Measurements from ENCODE around the gene DNAH17.

Gene DNAH17

GRCh38 chr17:78395155-78395554 lies 182.0 kb downstream of the DNAH17 start (continued):
- TF ChIP-seq, protein P1, sequence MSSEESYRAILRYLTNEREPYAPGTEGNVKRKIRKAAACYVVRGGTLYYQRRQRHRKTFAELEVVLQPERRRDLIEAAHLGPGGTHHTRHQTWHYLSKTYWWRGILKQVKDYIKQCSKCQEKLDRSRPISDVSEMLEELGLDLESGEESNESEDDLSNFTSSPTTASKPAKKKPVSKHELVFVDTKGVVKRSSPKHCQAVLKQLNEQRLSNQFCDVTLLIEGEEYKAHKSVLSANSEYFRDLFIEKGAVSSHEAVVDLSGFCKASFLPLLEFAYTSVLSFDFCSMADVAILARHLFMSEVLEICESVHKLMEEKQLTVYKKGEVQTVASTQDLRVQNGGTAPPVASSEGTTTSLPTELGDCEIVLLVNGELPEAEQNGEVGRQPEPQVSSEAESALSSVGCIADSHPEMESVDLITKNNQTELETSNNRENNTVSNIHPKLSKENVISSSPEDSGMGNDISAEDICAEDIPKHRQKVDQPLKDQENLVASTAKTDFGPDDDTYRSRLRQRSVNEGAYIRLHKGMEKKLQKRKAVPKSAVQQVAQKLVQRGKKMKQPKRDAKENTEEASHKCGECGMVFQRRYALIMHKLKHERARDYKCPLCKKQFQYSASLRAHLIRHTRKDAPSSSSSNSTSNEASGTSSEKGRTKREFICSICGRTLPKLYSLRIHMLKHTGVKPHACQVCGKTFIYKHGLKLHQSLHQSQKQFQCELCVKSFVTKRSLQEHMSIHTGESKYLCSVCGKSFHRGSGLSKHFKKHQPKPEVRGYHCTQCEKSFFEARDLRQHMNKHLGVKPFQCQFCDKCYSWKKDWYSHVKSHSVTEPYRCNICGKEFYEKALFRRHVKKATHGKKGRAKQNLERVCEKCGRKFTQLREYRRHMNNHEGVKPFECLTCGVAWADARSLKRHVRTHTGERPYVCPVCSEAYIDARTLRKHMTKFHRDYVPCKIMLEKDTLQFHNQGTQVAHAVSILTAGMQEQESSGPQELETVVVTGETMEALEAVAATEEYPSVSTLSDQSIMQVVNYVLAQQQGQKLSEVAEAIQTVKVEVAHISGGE (tag by site-specific recombination; conservative IDR thresholded peaks at IDR 0.05; ENCODE audit: low read depth), result no peak
- TF ChIP-seq KLF16 (tag by site-specific recombination; IDR thresholded peaks at IDR 0.05) (no peak), ZBTB1 (tag by site-specific recombination; IDR thresholded peaks at IDR 0.05) (no peak), BCL11B (tag by site-specific recombination; IDR thresholded peaks at IDR 0.05; ENCODE audit: low read depth) (no peak), ZSCAN16 (tag by site-specific recombination; IDR thresholded peaks at IDR 0.05) (no peak)
- TF ChIP-seq, protein P2, sequence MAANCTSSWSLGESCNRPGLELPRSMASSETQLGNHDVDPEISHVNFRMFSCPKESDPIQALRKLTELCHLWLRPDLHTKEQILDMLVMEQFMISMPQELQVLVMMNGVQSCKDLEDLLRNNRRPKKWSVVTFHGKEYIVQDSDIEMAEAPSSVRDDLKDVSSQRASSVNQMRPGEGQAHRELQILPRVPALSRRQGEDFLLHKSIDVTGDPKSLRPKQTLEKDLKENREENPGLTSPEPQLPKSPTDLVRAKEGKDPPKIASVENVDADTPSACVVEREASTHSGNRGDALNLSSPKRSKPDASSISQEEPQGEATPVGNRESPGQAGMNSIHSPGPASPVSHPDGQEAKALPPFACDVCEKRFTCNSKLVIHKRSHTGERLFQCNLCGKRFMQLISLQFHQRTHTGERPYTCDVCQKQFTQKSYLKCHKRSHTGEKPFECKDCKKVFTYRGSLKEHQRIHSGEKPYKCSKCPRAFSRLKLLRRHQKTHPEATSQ (tag by site-specific recombination; IDR thresholded peaks at IDR 0.05), result no peak
- TF ChIP-seq, protein P3, sequence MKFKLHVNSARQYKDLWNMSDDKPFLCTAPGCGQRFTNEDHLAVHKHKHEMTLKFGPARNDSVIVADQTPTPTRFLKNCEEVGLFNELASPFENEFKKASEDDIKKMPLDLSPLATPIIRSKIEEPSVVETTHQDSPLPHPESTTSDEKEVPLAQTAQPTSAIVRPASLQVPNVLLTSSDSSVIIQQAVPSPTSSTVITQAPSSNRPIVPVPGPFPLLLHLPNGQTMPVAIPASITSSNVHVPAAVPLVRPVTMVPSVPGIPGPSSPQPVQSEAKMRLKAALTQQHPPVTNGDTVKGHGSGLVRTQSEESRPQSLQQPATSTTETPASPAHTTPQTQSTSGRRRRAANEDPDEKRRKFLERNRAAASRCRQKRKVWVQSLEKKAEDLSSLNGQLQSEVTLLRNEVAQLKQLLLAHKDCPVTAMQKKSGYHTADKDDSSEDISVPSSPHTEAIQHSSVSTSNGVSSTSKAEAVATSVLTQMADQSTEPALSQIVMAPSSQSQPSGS (tag by site-specific recombination; IDR thresholded peaks at IDR 0.05; ENCODE audit: low read depth), result no peak

- TF ChIP-seq ZNF2 (tag by site-specific recombination; IDR thresholded peaks at IDR 0.05) (no peak), ZNF398 (tag by site-specific recombination; IDR thresholded peaks at IDR 0.05) (no peak), ZSCAN18 (tag by site-specific recombination; IDR thresholded peaks at IDR 0.05) (no peak)
- H3K4me1 ChIP-seq (ENCODE audit: control insufficient read depth, insufficient read depth, low read length), result no peaks in the 10 kb centered on the region
- ChIA-PET CTCF (interaction anchor here (0.6 kb wide), 1 partner anchor 24 kb away, joined by 3 read pairs; no protein-coding TSS in a partner anchor), POLR2A (interaction anchor here (0.7 kb wide), 1 partner anchor 16 kb away, joined by 3 read pairs; the partner anchor contains the start of gene PGS1)
- no peaks in the 10 kb centered on the region for H3K9me3 ChIP-seq (ENCODE audit: control insufficient read depth, insufficient read depth, low read depth, low read length)
- H3K27ac ChIP-seq (ENCODE audit: extremely low read depth, low read depth, low read length), result no peak overlapping the region
- no peak overlapping the region for H3K4me3 ChIP-seq (ENCODE audit: low read depth, low read length)
- peaks cover 23 to 71% of the 10 kb centered on the region in 2 experiments for H3K36me3 ChIP-seq (ENCODE audit: control insufficient read depth in 2 of 2, insufficient read depth in 1 of 2, low read length in 2 of 2)
Measured at GRCh38 chr17:78394209-78394608, 183.0 kb downstream of the DNAH17 start.

DNA sequence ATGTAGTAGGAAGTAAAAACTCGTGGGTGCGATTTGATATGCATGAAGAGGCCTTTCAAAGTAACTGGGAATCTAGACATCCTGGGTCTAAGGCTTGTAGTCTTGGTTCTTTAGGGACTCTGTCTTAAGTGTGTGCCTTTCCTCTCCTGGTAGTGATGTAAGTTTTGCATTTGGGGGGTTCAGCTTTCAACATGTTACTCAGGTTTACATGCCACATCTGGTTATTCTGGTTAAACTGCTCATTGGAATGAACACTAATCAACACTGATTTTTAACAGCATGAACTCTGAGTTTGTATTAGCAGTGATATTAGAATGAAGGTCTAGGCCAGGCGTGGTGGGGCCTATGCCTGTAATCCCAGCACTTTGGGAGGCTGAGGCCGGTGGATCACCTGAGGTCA lies 183.6 kb downstream of the DNAH17 start:
- Histone ChIP-seq H3K9me3 (ENCODE audit: control insufficient read depth, insufficient read depth, low read depth, low read length) (no peaks in the 10 kb centered on the region), H3K27ac (ENCODE audit: extremely low read depth, low read depth, low read length) (no peak overlapping the region), H3K36me3 (ENCODE audit: control insufficient read depth in 2 of 2, insufficient read depth in 1 of 2, low read length in 2 of 2) (peaks cover 23 to 67% of the 10 kb centered on the region in 2 experiments), H3K4me3 (ENCODE audit: low read depth, low read length) (no peak overlapping the region), H3K4me1 (ENCODE audit: control insufficient read depth, insufficient read depth, low read length) (no peaks in the 10 kb centered on the region)
- TF ChIP-seq KLF7 (tag by site-specific recombination; IDR thresholded peaks at IDR 0.05; ENCODE audit: borderline replicate concordance), result no peak
- TF ChIP-seq ZNF776 (tag by site-specific recombination; IDR thresholded peaks at IDR 0.05; ENCODE audit: borderline replicate concordance), result no peak
- TF ChIP-seq KLF9 (tag by site-specific recombination; IDR thresholded peaks at IDR 0.05; ENCODE audit: low read depth), result no peak
- no peak for TF ChIP-seq ZNF398 (tag by site-specific recombination; IDR thresholded peaks at IDR 0.05)
- TF ChIP-seq, protein P4, sequence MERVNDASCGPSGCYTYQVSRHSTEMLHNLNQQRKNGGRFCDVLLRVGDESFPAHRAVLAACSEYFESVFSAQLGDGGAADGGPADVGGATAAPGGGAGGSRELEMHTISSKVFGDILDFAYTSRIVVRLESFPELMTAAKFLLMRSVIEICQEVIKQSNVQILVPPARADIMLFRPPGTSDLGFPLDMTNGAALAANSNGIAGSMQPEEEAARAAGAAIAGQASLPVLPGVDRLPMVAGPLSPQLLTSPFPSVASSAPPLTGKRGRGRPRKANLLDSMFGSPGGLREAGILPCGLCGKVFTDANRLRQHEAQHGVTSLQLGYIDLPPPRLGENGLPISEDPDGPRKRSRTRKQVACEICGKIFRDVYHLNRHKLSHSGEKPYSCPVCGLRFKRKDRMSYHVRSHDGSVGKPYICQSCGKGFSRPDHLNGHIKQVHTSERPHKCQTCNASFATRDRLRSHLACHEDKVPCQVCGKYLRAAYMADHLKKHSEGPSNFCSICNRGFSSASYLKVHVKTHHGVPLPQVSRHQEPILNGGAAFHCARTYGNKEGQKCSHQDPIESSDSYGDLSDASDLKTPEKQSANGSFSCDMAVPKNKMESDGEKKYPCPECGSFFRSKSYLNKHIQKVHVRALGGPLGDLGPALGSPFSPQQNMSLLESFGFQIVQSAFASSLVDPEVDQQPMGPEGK (tag by site-specific recombination; IDR thresholded peaks at IDR 0.05), result no peak
- no peak for TF ChIP-seq ZNF223 (tag by site-specific recombination; IDR thresholded peaks at IDR 0.05)
- no peak for TF ChIP-seq ZNF707 (tag by site-specific recombination; IDR thresholded peaks at IDR 0.05)
- TF ChIP-seq ZNF791 (tag by site-specific recombination; IDR thresholded peaks at IDR 0.05), result no peak
- CTCF ChIA-PET, result no interaction called here
- POLR2A ChIA-PET, result no interaction called here

Data from HEK293 (cell line).